ENCODE data around the gene MACROD2. TPM values are rescaled to one million over a fixed set of nuclear protein-coding genes. Genes with fewer than 3 reads are reported as not detected.

The MACROD2 gene
- total and polyA plus RNA-seq, 4 donors = 0.66 to 10.5 (median 3.3) TPM

GRCh38 chr20:15564981-15565380, 1569.7 kb downstream of the MACROD2 start:
- Histone ChIP-seq H3K4me3 (ENCODE audit: low read depth in 1 of 3, low read length in 3 of 3) (no peak overlapping the region), H3K27me3 (ENCODE audit: control insufficient read depth in 4 of 4, insufficient read depth in 4 of 4, low read length in 3 of 4) (no peaks in the 10 kb centered on the region), H3K9me3 (ENCODE audit: control insufficient read depth in 4 of 4, low read length in 3 of 4) (no peaks in the 10 kb centered on the region), H3K4me1 (ENCODE audit: control insufficient read depth in 4 of 4, insufficient read depth in 4 of 4, low read length in 3 of 4) (no peaks in the 10 kb centered on the region), H3K36me3 (ENCODE audit: control insufficient read depth in 4 of 4, insufficient read depth in 3 of 4, low read depth in 1 of 4, low read length in 3 of 4) (no peaks in the 10 kb centered on the region), H3K9ac (ENCODE audit: low read depth in 1 of 2, low read length in 2 of 2) (no peak overlapping the region), H3K27ac (ENCODE audit: low read depth in 1 of 2, low read length in 2 of 2) (no peak overlapping the region)
- 92% methylated on average over 3 of the region's 3 CpGs for WGBS
- no peak for TF ChIP-seq RAD21 (IDR thresholded peaks at IDR 0.05)
- TF ChIP-seq FOXA1 (IDR thresholded peaks at IDR 0.05) = no peak
- no peak for TF ChIP-seq ATF3 (IDR thresholded peaks at IDR 0.05)
- no peak for TF ChIP-seq FOXA2 (IDR thresholded peaks at IDR 0.05)
- TF ChIP-seq HNF4A (conservative IDR thresholded peaks at IDR 0.05) = no peak
- TF ChIP-seq JUND (IDR thresholded peaks at IDR 0.05) = no peak
- TF ChIP-seq REST (IDR thresholded peaks at IDR 0.05) = no peak
- no peak for TF ChIP-seq NR2F2 (IDR thresholded peaks at IDR 0.05)
- no peak for TF ChIP-seq TAF1 (conservative IDR thresholded peaks at IDR 0.05)
- no peak for TF ChIP-seq GABPA (IDR thresholded peaks at IDR 0.05 in 1 of 2, conservative IDR thresholded peaks at IDR 0.05 in 1 of 2)
- TF ChIP-seq YY1 (IDR thresholded peaks at IDR 0.05) = no peak
- no peak for TF ChIP-seq ZBTB33 (IDR thresholded peaks at IDR 0.05)
- no peak for TF ChIP-seq RXRA (IDR thresholded peaks at IDR 0.05)
- no peak for TF ChIP-seq EGR1 (IDR thresholded peaks at IDR 0.05; ENCODE audit: low read depth in 2 of 2)
- no peak for TF ChIP-seq SP1 (IDR thresholded peaks at IDR 0.05)
- TF ChIP-seq, protein P1, sequence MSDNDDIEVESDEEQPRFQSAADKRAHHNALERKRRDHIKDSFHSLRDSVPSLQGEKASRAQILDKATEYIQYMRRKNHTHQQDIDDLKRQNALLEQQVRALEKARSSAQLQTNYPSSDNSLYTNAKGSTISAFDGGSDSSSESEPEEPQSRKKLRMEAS (IDR thresholded peaks at IDR 0.05) = no peak
- no peak for TF ChIP-seq CTCF (IDR thresholded peaks at IDR 0.05; ENCODE audit: low read depth, low read length, missing input control)
- TF ChIP-seq HNF4G (IDR thresholded peaks at IDR 0.05) = no peak
- no peak for DNase-seq (ENCODE audit: low spot score)

Measured in liver (tissue), 9 donors.